OCI-LY7 (cell line): ENCODE results near the gene UGT1A6. TPM values are rescaled to one million over a fixed set of nuclear protein-coding genes. Genes with fewer than 3 reads are reported as not detected.
"Not testable (repeated sequence)": the region's sequence is repeated elsewhere in the genome, so short reads cannot be mapped to it uniquely, and the experiment has no call there.

Source experiments
- BruUV-seq: library from RNA; stranded (reverse); fragments of 400-500 nt; replicated peaks from 2 replicates; lab custom pipeline; 2021; lab: Mats Ljungman, UMichigan
- CTCF ChIA-PET: fragments of 300-600 bp; sonication (Branson Sonifier 250); formaldehyde crosslinking; loops from one replicate; lab custom pipeline; 2022; ENCODE audit warnings: antibody characterized with exemption; ENCODE audit not compliant: unreplicated experiment; lab: Charles Lee
- POLR2A ChIA-PET: fragments of 300-600 bp; sonication (Branson Sonifier 250); formaldehyde crosslinking; loops from one replicate; lab custom pipeline; 2022; ENCODE audit warnings: antibody characterized with exemption; lab: Charles Lee
- DNase-seq: peaks from one replicate; pipeline ENCODE4 v3.0.0-alpha.2; 2015; ENCODE audit warnings: low spot score
- H2AFZ ChIP-seq: fragments of 200-600 bp; sonication (generic), shearing (Covaris generic); 2 replicates; pipeline ENCODE4 v1.6.1; 2014; ENCODE audit warnings: mild to moderate bottlenecking, antibody characterized with exemption, low read length, moderate library complexity
- H3K27ac ChIP-seq: fragments of 200-600 bp; sonication (generic); 2 replicates; pipeline ENCODE4 v1.5.1; 2014; ENCODE audit warnings: mixed run types, low read depth, mild to moderate bottlenecking, moderate library complexity, low read length, inconsistent platforms; ENCODE audit not compliant: poor library complexity, severe bottlenecking
- H3K36me3 ChIP-seq: fragments of 200-600 bp; sonication (generic); 2 replicates; pipeline ENCODE4 v1.6.1; 2014; ENCODE audit warnings: mild to moderate bottlenecking, antibody characterized with exemption, low read length, moderate library complexity, mixed read lengths; ENCODE audit not compliant: insufficient read depth
- H3K4me1 ChIP-seq: fragments of 200-600 bp; sonication (generic); 2 replicates; pipeline ENCODE4 v1.5.1; 2014; ENCODE audit warnings: mild to moderate bottlenecking, low read length; ENCODE audit not compliant: insufficient read depth, poor library complexity, severe bottlenecking
- H3K4me2 ChIP-seq: fragments of 200-600 bp; sonication (generic); 2 replicates; pipeline ENCODE4 v1.6.1; 2014; ENCODE audit warnings: mild to moderate bottlenecking, low read length
- H3K4me3 ChIP-seq: fragments of 200-600 bp; sonication (generic); 2 replicates; pipeline ENCODE4 v1.5.1; 2014; ENCODE audit warnings: mild to moderate bottlenecking, low read depth, low read length; ENCODE audit not compliant: poor library complexity, severe bottlenecking
- H3K79me2 ChIP-seq: fragments of 200-600 bp; sonication (generic); 2 replicates; pipeline ENCODE4 v1.6.1; 2016; ENCODE audit warnings: low read depth, mild to moderate bottlenecking, low read length, moderate library complexity, mixed read lengths; ENCODE audit not compliant: insufficient read depth
- H3K9me2 ChIP-seq: fragments of 200-600 bp; sonication (generic); 2 replicates; pipeline ENCODE4 v1.6.1; 2016; ENCODE audit warnings: mild to moderate bottlenecking, low read length, mixed read lengths; ENCODE audit not compliant: insufficient read depth
- H3K9me3 ChIP-seq: fragments of 200-600 bp; sonication (generic); 2 replicates; pipeline ENCODE4 v1.6.1; 2014; ENCODE audit warnings: mild to moderate bottlenecking, mixed run types, low read length, mixed read lengths
- H4K20me1 ChIP-seq: fragments of 200-600 bp; sonication (generic); 2 replicates; pipeline ENCODE4 v1.6.1; 2014; ENCODE audit warnings: mild to moderate bottlenecking, antibody characterized with exemption, low read length, moderate library complexity, mixed read lengths; ENCODE audit not compliant: insufficient read depth
- CTCF ChIP-seq: fragments of 200-600 bp; sonication (generic); conservative IDR thresholded peaks from 2 replicates; pipeline ENCODE4 v1.5.1; 2014; ENCODE audit warnings: mild to moderate bottlenecking, antibody characterized with exemption, low read length, moderate library complexity, mixed read lengths
- EZH2phosphoT487 ChIP-seq: fragments of 200-600 bp; sonication (generic); IDR thresholded peaks from 2 replicates; pipeline ENCODE4 v1.6.1; 2018; ENCODE audit warnings: low read depth, borderline replicate concordance, mild to moderate bottlenecking, mixed run types, antibody characterized with exemption, low read length, moderate library complexity, mixed read lengths
- intact Hi-C: fragments of 100-400 bp; cut with micrococcal nuclease; formaldehyde crosslinking; loops from one replicate; pipeline ENCODE4 v1.10.0; 2022; ENCODE audit not compliant: unreplicated experiment
- total RNA-seq, 2 experiments: library from RNA; depleted of rRNA in 1 of 2; stranded (reverse); fragments of >200 nt in 1 of 2; shearing (Covaris generic) in 1 of 2; gene quantifications; 2 replicates each; pipeline ENCODE4 v1.2.3, GENCODE V29; 2014 to 2022

The UGT1A6 gene
- total RNA-seq, 2 experiments from 2014 or later, result not detected

- Histone ChIP-seq H2AFZ (no peak within 1 kb of the TSS), H3K4me3 (no peak within 1 kb of the TSS), H3K79me2 (no peaks in the 10 kb centered on the region), H3K4me2 (no peak within 1 kb of the TSS), H3K36me3 (no peaks in the 10 kb centered on the region), H3K4me1 (no peaks in the 10 kb centered on the region), H4K20me1 (no peaks in the 10 kb centered on the region), H3K9me3 (no peaks in the 10 kb centered on the region), H3K27ac (no peak within 1 kb of the TSS), H3K9me2 (no peaks in the 10 kb centered on the region)
- ChIA-PET CTCF (interaction anchor here (1.0 kb wide), 1 partner anchor 212 kb away, joined by 3 read pairs; no protein-coding TSS in a partner anchor), POLR2A (interaction anchor here (0.6 kb wide), 1 partner anchor 455 kb away, joined by 3 read pairs; no protein-coding TSS in a partner anchor)
- no peak for TF ChIP-seq CTCF
- no peak for TF ChIP-seq EZH2phosphoT487
- intact Hi-C loops, result no loop called here
- no peak for DNase-seq
- no TSS peak for BruUV-seq
Observed at GRCh38 chr2:233718552-233718951, 25.9 kb downstream of the UGT1A6 start, which contains the start of gene UGT1A4. Gene UGT1A4 (plus strand): TSS chr2:233718736. CDS start chr2:233718821, 85 bp downstream.

- BruUV-seq, result no TSS peak
- H3K9me3 ChIP-seq, result no peaks in the 10 kb centered on the region
- no peaks in the 10 kb centered on the region for H3K4me1 ChIP-seq
- no peak within 1 kb of the TSS for H3K4me2 ChIP-seq
- no peak within 1 kb of the TSS for H3K27ac ChIP-seq
- no peaks in the 10 kb centered on the region for H3K36me3 ChIP-seq
- intact Hi-C loops, result loop anchor here (5.0 kb wide), 1 partner anchor 792 kb away; no protein-coding TSS in a partner anchor
- TF ChIP-seq CTCF (no peak), EZH2phosphoT487 (no peak)
- H3K79me2 ChIP-seq, result no peaks in the 10 kb centered on the region
- no peaks in the 10 kb centered on the region for H3K9me2 ChIP-seq
- H4K20me1 ChIP-seq, result no peaks in the 10 kb centered on the region
- ChIA-PET CTCF (no interaction called here), POLR2A (no interaction called here)
- H3K4me3 ChIP-seq, result no peak within 1 kb of the TSS
- no peak for DNase-seq
- no peak within 1 kb of the TSS for H2AFZ ChIP-seq
Observed at GRCh38 chr2:233728723-233729301, 36.1 kb downstream of the UGT1A6 start, which contains the start of gene UGT1A3. Gene UGT1A3 (plus strand): TSS chr2:233729042. CDS start chr2:233729127, 85 bp downstream.

- H3K9me3 ChIP-seq, result not testable (repeated sequence)
Observed at GRCh38 chr2:233736868-233737653, 44.4 kb downstream of the UGT1A6 start.

More at GRCh38 chr2:233736868-233737653, 44.4 kb downstream of the UGT1A6 start:
- H3K79me2 ChIP-seq, BruUV-seq, H2AFZ ChIP-seq, H3K4me2 ChIP-seq, H3K27ac ChIP-seq, H3K4me3 ChIP-seq, H3K4me1 ChIP-seq, POLR2A ChIA-PET, H3K9me2 ChIP-seq, intact Hi-C loops, H3K36me3 ChIP-seq, CTCF ChIA-PET, DNase-seq, H4K20me1 ChIP-seq: not testable (repeated sequence)
